Calu3 (cell line): ENCODE results near the gene NFAM1. TPM values are rescaled to one million over a fixed set of nuclear protein-coding genes. Genes with fewer than 3 reads are reported as not detected.

ENCODE experiments used
- BruUV-seq: library from RNA; stranded (reverse); fragments of 400-500 nt; replicated peaks from 2 replicates; lab custom pipeline; 2021; lab: Mats Ljungman, UMichigan
- CTCF ChIA-PET: fragments of 300-600 bp; sonication (Branson Sonifier 250); formaldehyde crosslinking; loops from one replicate; lab custom pipeline; 2022; ENCODE audit warnings: antibody characterized with exemption; lab: Charles Lee
- DNase-seq: peaks from one replicate; pipeline ENCODE4 v3.0.0; 2022
- H3K27ac Mint-ChIP-seq: one replicate; pipeline ENCODE4 v1.8.0; 2022; ENCODE audit warnings: mixed read lengths; ENCODE audit not compliant: unreplicated experiment
- H3K27me3 Mint-ChIP-seq: one replicate; pipeline ENCODE4 v1.8.0; 2022; ENCODE audit warnings: mixed read lengths; ENCODE audit not compliant: unreplicated experiment
- H3K36me3 Mint-ChIP-seq: one replicate; pipeline ENCODE4 v1.8.0; 2022; ENCODE audit warnings: mild to moderate bottlenecking, moderate library complexity, mixed read lengths; ENCODE audit not compliant: insufficient read depth, unreplicated experiment
- H3K4me1 Mint-ChIP-seq: one replicate; pipeline ENCODE4 v1.8.0; 2022; ENCODE audit warnings: mild to moderate bottlenecking, low read depth, mixed read lengths; ENCODE audit not compliant: unreplicated experiment
- H3K4me3 Mint-ChIP-seq: one replicate; pipeline ENCODE4 v1.8.0; 2022; ENCODE audit warnings: mild to moderate bottlenecking, low read depth, moderate library complexity, mixed read lengths; ENCODE audit not compliant: unreplicated experiment
- H3K9me3 Mint-ChIP-seq: one replicate; pipeline ENCODE4 v1.8.0; 2022; ENCODE audit warnings: low read depth, mixed read lengths; ENCODE audit not compliant: unreplicated experiment
- intact Hi-C: fragments of 100-400 bp; cut with micrococcal nuclease; formaldehyde crosslinking; loops from one replicate; pipeline ENCODE4 v1.10.0; 2022; ENCODE audit not compliant: unreplicated experiment
- total RNA-seq: library from RNA; stranded (reverse); gene quantifications from 2 replicates; pipeline ENCODE4 v1.2.3, GENCODE V29; 2022
- TF ChIP-seq, protein P1 (sequence below): fragments of 200-600 bp; IDR thresholded peaks from one replicate; pipeline ENCODE4 v1.8.0; 2022; ENCODE audit warnings: antibody characterized with exemption; ENCODE audit not compliant: unreplicated experiment

Gene NFAM1
- total RNA-seq, 1 experiment from 2014 or later = 0.50 TPM

GRCh38 chr22:42471441-42471840, 39.2 kb upstream of the NFAM1 start:
- Mint-ChIP-seq H3K4me1 (no peaks in the 10 kb centered on the region), H3K36me3 (no peaks in the 10 kb centered on the region), H3K4me3 (no peak overlapping the region), H3K27me3 (peaks cover 66% of the 10 kb centered on the region), H3K9me3 (no peaks in the 10 kb centered on the region), H3K27ac (no peak overlapping the region)
- DNase-seq = no peak
- BruUV-seq = no TSS peak
- intact Hi-C loops = no loop called here
- CTCF ChIA-PET = no interaction called here
- TF ChIP-seq, protein P1, sequence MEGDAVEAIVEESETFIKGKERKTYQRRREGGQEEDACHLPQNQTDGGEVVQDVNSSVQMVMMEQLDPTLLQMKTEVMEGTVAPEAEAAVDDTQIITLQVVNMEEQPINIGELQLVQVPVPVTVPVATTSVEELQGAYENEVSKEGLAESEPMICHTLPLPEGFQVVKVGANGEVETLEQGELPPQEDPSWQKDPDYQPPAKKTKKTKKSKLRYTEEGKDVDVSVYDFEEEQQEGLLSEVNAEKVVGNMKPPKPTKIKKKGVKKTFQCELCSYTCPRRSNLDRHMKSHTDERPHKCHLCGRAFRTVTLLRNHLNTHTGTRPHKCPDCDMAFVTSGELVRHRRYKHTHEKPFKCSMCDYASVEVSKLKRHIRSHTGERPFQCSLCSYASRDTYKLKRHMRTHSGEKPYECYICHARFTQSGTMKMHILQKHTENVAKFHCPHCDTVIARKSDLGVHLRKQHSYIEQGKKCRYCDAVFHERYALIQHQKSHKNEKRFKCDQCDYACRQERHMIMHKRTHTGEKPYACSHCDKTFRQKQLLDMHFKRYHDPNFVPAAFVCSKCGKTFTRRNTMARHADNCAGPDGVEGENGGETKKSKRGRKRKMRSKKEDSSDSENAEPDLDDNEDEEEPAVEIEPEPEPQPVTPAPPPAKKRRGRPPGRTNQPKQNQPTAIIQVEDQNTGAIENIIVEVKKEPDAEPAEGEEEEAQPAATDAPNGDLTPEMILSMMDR = no peak

DNA sequence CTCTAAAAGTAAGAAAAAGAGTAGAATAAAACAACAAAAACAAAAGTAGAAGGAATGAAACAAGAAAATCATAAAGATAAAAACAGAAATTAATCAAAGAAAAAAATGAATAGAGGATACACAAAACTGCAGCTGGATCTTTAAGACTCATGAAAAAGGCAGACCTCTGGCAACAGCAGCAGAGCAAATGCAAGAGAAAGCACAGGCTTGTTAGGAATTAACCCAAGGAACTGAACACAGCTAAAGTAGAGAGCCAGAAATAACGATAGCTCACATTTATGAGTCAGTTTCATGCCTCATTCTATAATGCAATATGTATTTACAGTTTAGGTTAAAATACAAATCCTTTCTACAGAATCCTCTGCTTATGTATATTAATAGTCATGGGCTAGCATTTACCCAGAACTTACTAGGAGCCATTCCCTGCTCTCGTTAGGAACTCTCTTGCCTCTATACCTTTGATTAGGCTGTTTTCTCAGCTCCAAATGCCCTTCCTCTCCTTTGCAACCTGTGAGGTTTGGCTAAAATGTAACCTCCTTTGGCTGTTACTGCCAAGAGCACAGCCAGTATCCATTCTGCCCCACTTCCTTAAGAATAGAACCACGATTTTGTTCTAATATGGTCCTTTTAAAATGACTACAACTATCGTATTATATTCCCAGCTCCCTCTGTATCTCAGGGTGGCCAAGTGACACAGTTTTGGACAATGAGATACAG, 38.3 kb upstream of the NFAM1 start:
- BruUV-seq = no TSS peak
- no peaks in the 10 kb centered on the region for H3K4me1 Mint-ChIP-seq
- DNase-seq = no peak
- peaks cover 58% of the 10 kb centered on the region for H3K27me3 Mint-ChIP-seq
- TF ChIP-seq, protein P1 = no peak
- no peaks in the 10 kb centered on the region for H3K36me3 Mint-ChIP-seq
- CTCF ChIA-PET = interaction anchor here (0.5 to 0.7 kb wide), 7 partner anchors 105 to 735 kb away, joined by 3 to 6 read pairs (median 3); no protein-coding TSS in a partner anchor
- H3K9me3 Mint-ChIP-seq = no peaks in the 10 kb centered on the region
- intact Hi-C loops = no loop called here
- no peak overlapping the region for H3K27ac Mint-ChIP-seq
- no peak overlapping the region for H3K4me3 Mint-ChIP-seq

DNA sequence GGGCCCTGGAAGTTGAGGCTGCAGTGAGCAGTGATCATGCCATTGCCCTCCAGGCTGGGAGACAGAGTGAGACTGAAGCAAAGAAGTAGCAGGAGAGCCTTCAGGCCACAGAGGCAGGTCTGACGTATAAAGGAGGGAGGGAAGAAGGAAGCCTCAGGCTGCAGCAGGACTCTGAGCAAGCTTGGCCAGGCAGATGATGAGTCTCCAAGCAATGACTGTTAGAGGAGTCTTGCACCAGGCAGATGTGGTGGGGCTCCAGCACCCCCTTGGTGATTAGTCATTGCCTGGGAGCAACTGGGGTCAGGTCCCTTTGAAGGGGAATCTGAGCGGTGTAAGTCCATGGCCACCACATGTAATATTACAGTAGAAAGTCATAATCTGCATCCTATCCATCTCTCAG, 36.6 kb upstream of the NFAM1 start:
- Mint-ChIP-seq H3K36me3 (no peaks in the 10 kb centered on the region), H3K27me3 (peaks cover 56% of the 10 kb centered on the region), H3K4me3 (no peak overlapping the region), H3K27ac (no peak overlapping the region), H3K9me3 (no peaks in the 10 kb centered on the region), H3K4me1 (no peaks in the 10 kb centered on the region)
- DNase-seq = no peak
- TF ChIP-seq, protein P1 = no peak
- BruUV-seq = no TSS peak
- CTCF ChIA-PET = no interaction called here
- intact Hi-C loops = no loop called here

- Mint-ChIP-seq H3K9me3 (no peaks in the 10 kb centered on the region), H3K27me3 (peaks cover 72% of the 10 kb centered on the region), H3K4me3 (no peak overlapping the region), H3K4me1 (no peaks in the 10 kb centered on the region), H3K27ac (no peak overlapping the region), H3K36me3 (peaks cover 5% of the 10 kb centered on the region)
- DNase-seq = no peak
- CTCF ChIA-PET = no interaction called here
- intact Hi-C loops = no loop called here
- TF ChIP-seq, protein P1 = no peak
- no TSS peak for BruUV-seq
Observed at GRCh38 chr22:42462016-42462415, 29.8 kb upstream of the NFAM1 start.
